Stimulated activated CD4-positive, alpha-beta T cell treated with anti-CD3 and anti-CD28 coated beads, Interleukin-12 subunit alpha, Interleukin-12 subunit beta, amount 100 ng/mL, for 4 hours (primary cell): Measurements from ENCODE around the gene RGL2.
"Not testable (repeated sequence)": the region's sequence is repeated elsewhere in the genome, so short reads cannot be mapped to it uniquely, and the experiment has no call there.

ENCODE experiments used
- DNase-seq: peaks from one replicate; pipeline ENCODE4 v3.0.0-alpha.2; 2020

Gene RGL2

DNA sequence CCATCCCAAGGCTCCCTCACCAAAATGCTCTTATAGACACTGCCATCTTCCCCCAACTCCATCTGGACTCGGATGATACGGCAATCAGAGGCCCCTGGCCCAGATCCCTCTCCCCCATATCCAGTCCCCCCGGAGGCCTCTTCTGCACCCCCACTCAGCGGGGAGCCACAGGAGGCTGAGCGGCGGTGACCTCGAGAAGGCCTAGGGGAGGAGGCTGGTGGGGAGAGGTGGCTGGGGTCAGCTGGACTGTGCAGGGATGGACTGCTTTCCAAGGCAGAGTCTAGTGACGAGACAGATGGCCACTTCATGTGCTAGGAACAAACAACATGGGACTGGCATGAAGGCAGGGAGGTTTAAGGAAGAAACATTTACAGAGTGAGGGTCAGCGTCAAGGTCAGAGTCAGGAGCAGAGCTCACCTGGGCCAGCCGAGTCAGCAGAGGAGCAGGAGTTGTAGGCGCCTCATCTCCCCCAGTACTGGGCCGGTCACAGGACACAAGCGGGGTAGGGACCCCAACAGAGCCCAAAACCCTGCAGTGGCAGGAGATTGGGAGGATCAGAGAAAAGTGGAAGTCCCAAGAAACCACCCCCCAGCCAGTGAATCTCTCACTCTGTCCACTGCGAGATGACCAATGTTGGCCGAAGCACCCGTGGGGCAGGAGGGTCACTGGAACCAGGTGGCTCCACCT, 5.6 kb downstream of the RGL2 start:
- no peak for DNase-seq

DNA sequence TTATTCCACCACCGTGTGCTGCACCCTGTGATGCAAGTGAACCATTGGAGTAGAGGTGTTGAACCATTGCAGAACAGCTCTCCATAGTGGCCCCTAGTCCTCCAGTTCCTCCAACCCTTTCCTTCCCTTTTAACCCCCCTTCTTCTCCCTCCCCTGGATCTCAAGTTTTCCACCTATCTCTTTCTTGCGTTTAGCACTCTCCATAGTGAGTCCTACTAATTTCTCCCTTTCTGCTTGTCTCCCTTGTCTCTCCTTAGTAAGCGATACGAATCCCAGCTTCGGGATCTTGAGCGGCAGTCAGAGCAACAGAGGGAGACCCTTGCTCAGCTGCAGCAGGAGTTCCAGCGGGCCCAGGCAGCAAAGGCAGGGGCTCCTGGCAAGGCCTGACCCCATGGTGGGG, 8.3 kb downstream of the RGL2 start:
- no peak for DNase-seq

DNA sequence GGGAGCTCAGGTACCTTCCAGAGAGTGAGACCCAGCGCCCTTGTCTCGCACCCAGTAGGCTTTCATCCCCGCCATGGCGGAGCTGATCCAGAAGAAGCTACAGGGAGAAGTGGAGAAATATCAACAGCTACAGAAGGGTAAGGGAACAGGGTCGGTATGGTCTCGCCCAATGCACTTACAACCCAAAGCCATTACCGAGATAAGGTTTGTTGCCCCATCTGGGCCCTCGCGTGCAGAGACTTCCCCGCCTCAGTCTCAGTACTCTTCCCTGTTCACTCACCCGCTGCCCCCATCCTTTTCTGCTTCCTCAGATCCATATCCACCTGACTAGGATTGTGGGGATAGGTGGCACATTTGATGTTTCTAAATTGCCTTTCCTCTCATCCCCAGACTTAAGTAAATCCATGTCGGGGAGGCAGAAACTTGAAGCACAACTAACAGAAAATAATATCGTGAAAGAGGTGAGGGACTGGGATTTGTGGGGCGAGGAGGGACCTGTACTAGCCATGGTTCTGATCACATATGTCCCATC, 8.9 kb downstream of the RGL2 start:
- DNase-seq, result no peak

DNA sequence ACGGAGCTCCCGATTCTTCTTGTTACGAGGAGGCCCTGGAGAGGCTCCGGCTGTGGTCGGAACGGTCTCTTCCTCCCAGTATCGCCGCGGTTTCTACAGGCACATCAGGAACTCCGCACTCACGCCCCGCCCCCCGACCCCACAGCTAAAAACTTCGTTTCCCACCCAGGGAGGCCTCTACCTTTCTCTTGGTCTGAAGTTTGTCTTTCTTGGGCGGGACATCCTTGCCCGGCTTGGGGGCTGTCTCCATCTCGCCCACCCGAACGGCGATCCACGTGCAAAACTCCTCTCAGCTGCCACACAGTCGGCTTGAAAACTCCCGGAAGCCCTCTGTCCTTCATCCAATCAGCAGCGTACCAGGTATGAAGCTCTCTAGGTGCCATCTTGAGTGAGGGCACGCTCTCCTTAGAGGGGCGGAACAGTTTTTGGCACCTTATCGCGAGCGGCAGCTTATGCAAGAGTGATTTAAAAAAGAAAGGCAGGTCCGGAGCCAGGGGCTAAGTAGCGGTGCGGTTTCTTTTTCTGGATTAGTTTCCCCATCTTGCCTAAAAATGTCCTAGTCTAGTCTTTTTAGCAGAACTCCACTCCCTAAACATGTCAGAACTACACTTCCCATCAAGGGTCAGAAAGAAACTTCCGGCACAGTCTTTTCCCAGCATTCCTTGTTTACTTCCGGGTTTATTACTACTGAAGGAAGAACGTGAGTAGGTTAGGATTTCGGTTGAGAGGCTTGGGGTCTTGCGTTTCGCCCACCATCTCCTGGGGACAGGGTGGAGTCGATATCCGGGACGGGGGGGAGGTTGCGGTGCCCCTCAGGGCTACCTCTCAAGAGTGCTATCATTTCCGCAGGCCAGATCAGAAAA, 9.6 kb downstream of the RGL2 start, which contains the start of the genes PFDN6 and WDR46:
Gene PFDN6, plus strand, starts transcription at position 681 of the 863 bp plus-strand sequence. CDS start 256 bp downstream, outside the sequence.
Gene WDR46, minus strand, starts transcription at position 319 of the 863 bp plus-strand sequence. Its CDS starts 69 bp downstream, at position 250.
- DNase-seq, result peak; percentile 65

DNA sequence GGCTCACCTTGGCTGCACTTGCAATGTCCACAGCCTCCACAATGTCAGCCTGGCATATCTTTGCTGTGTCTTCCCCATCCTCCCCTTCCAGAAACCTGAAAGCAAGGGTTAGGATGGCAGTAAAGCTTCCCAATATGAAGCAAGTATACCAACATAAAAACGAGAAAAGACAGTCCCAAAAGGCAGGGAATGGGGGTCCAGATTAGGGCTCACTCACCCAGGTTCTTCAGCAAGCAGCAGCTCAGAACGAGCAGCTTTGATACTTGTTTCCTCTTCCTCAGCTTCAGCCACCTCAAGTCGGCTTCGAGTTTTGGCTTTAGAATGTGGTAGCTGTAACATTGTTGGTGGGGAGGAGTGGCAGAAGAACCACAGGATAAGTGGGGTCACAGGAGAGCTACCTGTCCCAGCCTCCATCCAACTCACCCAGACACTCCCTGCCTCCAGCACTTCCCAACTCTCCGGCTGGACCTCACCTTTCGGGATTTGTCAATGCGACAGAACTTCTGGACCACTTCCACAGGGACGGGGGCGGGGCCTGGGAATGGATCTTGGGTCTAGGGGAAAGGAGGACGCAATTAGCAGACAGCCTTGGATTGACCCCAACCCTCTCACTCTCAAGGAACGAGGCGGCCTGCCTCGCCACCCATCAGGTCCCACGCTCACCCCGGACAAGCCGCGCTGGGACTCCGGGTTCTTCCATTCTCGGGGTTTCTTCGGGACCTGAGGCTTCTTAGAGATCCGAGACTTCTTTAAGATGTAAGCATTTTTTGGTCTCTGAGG, 10.4 kb downstream of the RGL2 start:
- no peak for DNase-seq

DNA sequence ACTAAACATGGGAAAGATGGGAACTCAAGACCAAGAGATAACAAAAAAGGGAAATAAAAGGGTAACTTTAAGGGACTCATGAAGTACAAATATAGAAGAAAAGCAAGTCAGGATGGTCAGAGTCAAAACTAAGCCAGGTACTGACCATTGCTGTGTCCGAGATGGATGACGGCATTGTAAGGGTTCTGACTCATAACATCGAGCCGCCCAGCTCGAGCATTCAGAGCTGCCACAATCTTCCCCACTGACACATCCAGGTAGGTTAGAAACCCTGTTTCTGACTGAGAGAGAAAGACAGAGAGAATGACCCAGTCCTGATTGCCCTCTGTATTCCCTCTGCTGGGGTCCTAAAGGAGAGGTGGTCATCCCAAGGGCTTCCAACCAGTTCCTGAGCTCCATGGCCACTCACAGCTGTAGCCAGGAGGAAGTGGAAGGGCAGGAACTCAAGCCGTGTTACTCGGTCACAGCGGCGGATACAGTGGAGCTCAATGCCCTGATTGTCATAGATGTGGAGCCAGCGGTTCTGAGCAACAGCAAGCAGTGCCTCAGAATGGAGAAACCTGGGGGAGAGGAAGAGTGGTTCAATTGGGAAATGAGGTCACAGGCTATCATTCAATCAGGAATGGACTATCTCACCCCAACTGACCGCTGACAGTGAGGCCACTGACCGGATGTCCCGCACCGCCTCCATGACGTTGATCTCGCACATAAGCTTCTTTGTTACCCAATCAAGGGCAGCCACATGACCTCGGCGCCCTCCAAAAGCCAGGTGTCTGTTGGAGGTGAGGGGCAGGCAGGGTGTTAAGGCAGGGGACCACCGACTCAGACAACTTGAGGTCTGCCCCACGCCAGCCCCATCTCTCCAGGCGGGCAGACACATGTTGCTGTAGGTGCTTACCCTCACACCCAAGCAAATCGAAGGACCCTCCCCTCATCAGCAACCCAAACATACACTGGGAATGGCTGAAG, 11.5 kb downstream of the RGL2 start:
- DNase-seq, result no peak

DNA sequence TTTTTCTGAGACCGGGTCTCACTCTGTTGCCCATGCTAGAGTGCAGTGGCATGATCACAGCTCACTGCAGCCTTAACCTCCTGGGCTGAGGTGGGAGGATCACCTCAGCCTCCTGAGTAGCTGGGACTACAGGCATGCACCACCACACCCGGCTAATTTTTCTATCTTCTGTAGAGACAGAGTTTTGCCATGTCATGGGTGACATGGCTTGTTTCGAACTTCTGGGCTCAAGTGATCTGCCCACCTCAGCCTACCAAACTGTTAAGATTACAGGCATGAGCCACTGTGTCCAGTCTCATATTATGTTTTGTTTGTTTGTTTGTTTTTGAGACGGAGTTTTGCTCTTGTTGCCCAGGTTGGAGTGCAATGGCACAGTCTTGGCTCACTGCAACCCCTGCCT, 13.5 kb downstream of the RGL2 start:
- DNase-seq, result not testable (repeated sequence)

DNA sequence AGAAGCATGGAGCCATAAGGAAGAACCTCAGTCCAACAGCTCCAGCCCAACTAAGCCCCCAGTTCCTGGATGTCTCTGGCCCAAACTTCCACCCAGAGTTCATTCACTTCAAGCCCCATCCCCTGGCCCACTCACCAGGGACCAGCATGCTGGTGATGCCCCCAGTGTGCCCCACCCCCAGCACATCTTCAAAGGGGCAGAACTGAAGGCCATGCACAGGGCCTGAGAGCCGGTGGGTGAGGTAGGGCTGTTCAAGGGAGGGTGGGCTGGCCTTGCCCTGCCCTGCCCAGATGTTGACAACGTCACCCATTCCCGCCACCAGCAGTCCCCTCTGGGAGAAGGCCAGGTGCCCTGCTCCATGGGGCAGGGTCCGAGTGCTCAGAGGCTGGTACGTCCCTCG, 18.2 kb downstream of the RGL2 start:
- DNase-seq, result no peak

DNA sequence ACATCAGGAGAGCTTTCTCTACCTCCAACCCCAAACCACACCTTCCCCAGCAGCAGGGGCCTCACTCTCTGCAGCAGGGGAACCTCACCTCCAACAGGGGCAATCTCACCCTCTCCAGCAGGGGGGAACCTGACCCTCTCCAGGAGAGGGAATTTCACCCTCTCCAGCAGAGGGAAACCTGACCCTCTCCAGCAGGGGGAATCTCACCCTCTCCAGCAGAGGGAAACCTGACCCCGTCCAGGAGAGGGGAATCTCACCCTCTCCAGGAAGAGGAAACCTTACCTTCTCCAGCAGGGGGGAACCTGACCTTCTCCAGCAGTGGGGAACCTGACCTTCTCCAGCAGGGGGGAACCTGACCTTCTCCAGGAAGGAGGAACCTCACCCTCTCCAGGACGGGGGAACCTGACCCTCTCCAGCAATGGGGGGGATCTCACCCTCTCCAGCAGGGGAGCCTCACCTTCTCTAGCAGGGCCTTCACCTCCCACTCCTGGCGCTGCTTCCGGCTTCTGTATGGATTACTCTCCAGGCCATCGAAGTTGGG, 18.7 kb downstream of the RGL2 start:
- no peak for DNase-seq

DNA sequence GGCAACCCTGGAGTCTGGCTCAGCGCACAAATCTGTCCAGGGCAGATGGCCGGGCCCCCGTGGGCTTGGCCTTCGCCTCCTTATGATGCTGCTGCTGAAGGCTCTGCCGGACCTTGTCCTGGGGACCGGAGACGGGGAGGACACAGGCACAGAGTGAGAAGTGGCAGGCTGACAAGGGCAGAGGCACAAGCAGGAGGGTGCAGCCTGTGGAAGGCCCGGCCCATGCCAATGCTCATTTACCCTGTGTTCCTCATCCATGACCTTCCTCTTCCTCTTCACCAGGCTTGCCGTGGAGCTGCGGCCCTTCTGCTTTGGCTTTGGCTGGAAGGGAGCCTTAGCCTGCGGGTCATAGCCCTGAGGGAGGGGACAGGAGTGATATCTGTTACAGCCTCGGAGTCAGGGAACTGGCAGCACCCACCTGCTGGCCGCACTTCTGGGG, 19.5 kb downstream of the RGL2 start:
- no peak for DNase-seq

DNA sequence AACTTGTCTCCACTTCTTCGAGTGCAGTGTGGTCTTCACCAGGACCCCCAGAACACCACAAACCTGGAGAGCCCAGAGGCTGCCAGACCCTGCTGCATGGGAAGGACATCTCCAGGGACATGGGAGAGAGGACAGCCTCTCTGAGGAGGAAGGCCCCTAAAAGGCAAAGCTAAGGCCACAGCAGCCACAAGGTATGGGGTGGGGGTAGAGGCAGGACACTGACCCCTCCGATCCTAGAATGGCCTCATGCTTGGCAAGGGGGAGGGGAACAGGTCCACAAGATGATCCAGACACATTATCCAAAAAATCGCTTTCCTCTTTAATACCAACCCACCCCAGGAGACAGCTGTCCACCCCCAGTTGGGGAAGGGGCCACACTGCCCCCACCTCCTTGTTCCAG, 19.9 kb downstream of the RGL2 start:
- no peak for DNase-seq

DNA sequence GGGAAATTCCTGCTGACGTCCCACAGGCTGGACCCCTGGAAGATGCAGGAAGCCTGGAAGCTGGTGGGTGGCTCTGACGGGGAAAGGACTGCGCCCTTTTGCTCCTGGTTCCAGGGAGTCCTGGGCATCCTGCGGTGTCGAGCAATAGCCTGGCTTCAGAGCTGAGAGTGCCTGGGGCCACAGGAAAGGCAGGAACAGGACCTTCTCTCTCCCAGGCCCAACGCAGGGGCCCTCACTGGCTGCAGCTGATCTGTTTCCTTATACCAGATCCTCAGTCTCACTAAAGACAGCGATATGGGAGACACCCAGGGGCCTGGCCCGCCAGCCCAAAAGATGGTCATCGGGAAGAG, 20.4 kb downstream of the RGL2 start:
- no peak for DNase-seq

DNA sequence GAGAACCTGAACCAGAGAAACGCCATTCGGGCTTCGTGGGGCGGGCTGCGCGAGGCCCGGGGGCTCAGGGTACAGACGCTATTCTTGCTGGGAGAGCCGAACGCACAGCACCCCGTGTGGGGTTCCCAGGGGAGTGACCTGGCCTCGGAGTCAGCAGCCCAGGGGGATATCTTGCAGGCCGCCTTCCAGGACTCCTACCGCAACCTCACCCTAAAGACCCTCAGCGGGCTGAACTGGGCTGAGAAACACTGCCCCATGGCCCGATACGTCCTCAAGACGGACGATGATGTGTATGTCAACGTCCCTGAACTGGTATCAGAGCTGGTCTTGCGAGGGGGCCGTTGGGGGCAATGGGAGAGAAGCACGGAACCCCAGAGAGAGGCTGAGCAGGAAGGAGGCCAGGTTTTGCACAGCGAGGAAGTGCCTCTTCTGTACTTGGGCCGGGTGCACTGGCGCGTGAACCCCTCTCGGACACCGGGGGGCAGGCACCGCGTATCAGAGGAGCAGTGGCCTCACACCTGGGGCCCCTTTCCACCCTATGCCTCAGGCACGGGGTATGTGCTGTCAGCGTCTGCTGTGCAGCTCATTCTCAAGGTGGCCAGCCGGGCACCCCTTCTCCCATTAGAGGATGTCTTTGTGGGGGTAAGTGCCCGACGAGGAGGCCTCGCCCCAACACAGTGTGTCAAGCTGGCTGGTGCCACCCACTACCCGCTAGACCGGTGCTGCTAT, 20.9 kb downstream of the RGL2 start:
- no peak for DNase-seq

DNA sequence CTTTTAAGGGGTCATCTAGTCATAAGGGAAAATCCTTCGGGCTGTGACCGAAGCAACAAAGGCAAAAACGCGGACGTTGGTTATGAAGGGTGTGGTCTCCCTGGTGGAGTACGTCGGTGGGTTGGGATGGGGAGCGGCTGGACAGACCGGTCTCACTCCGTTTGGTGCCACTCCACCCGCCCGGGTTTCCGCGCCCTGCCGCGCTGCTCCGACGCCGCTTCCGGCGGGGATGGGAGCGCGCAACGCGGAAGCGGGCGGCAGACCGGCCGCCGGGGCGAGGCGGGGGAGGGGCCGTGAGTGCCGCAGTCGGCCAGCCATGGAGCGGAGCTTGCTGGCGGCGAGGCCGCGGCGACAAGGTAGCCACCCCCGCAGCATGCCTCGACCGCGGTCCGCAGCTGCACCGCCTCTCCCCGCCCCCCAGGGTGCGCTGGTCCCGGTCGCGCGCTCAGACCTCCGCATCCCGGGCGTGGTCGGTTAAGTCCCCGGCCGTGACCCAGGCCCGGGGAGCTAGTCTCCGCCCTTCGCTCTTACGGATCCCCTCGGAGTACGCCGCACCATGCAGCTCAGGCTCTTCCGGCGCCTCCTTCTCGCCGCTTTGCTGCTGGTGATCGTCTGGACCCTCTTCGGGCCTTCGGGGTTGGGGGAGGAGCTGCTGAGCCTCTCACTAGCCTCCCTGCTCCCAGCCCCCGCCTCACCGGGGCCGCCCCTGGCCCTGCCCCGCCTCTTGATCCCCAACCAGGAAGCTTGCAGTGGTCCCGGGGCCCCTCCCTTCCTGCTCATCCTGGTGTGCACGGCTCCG, 21.7 kb downstream of the RGL2 start, which contains the start of gene B3GALT4:
Gene B3GALT4, plus strand, starts transcription at position 260 of the 799 bp plus-strand sequence. Its CDS starts 297 bp downstream, at position 557.
- DNase-seq, result peak; percentile 74

DNA sequence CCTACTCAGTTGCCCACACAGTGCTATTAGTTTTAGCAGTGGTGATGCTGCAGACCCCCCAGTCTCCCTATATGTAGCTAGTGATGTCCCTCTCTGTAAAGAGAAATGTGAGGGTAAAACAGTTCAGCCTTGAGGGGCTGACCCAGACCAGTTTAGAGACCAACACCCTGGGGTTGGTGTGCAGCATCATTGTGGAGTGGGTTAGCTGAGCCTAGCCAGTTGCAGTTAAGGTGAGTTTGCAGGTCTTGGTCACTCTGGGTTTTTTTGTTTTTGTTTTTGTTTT, 22.2 kb downstream of the RGL2 start:
- DNase-seq, result no peak

DNA sequence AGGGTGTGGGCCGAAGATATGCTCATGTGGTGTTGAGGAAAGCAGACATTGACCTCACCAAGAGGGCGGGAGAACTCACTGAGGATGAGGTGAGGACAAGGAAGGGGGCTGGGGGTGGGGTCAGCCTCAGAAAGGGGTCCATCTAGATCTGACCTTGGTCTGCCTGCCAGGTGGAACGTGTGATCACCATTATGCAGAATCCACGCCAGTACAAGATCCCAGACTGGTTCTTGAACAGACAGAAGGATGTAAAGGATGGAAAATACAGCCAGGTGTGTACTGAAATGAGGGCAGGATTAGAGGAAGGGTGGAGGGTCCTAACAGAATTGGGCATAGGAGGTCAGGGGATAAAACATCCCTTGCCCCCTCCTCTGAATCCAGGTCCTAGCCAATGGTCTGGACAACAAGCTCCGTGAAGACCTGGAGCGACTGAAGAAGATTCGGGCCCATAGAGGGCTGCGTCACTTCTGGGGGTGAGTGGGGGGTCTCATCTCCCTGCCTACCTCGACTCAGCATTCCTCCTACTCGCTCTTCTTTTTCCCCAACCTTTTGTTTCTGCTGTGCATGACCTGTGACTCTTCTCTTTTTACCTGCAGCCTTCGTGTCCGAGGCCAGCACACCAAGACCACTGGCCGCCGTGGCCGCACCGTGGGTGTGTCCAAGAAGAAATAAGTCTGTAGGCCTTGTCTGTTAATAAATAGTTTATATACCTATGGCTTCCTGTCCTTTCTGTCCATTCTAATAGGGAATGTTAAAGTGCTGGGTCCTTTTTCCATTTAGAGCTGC, 22.8 kb downstream of the RGL2 start:
- DNase-seq, result not testable (repeated sequence)

DNA sequence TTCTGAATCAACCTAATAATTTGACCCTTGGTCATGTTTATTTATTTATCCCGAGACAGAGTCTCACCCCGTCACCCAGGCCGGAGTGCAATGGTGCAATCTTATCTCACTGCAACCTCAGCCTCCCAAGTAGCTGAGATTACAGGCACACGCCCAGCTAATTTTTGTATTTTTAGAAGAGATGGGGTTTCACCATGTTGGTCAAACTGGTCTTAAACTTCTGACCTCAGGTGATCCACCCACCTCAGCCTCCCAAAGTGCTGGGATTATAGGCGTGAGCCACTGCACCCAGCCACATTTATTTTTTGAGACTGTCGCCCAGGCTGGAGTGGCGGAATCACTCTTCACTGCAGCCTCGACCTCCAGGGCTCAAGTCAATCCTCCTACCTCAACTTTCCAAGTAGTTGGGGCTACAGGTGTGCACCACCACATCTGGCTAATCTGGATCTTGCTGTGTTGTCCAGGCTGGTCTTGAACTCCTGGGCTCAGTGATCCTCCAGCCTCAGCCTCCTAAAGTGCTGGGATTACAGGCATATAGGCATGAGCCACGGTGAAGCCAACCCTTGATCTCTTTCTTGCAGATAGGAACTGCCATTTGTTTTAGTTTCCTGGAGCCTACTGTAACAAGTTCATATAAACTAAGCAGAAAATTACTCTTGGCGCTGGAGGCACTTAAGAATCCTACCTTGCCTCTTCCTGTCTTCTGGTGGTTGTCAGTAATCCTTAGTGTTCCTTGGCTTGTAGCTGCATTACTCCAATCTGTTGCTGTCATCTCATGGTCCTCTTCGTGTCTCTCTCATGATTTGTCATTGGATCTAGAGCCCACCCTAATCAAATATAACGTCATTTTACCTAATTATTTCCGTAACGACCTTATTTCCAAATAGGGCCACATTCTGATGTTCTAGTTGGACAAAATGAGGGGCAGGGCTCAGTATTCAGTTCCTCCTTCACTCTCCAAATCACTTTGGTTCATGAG, 24.5 kb downstream of the RGL2 start:
- no peak for DNase-seq
